C4-2B (cell line): ENCODE measurements around the gene CD300E.

Source experiments
- ZFX ChIP-seq: fragments of 450-650 bp; IDR thresholded peaks from 2 replicates; pipeline ENCODE4 v1.6.1; 2017
- TF ChIP-seq, protein P1 (sequence below): fragments of 450-650 bp; conservative IDR thresholded peaks from 2 replicates; pipeline ENCODE4 v1.5.1; 2017; ENCODE audit warnings: mild to moderate bottlenecking

- TF ChIP-seq, protein P1, sequence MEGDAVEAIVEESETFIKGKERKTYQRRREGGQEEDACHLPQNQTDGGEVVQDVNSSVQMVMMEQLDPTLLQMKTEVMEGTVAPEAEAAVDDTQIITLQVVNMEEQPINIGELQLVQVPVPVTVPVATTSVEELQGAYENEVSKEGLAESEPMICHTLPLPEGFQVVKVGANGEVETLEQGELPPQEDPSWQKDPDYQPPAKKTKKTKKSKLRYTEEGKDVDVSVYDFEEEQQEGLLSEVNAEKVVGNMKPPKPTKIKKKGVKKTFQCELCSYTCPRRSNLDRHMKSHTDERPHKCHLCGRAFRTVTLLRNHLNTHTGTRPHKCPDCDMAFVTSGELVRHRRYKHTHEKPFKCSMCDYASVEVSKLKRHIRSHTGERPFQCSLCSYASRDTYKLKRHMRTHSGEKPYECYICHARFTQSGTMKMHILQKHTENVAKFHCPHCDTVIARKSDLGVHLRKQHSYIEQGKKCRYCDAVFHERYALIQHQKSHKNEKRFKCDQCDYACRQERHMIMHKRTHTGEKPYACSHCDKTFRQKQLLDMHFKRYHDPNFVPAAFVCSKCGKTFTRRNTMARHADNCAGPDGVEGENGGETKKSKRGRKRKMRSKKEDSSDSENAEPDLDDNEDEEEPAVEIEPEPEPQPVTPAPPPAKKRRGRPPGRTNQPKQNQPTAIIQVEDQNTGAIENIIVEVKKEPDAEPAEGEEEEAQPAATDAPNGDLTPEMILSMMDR: no peak
- no peak for TF ChIP-seq ZFX
Observed at GRCh38 chr17:74652020-74652419, 28.5 kb upstream of the CD300E start.
